GM18861 (cell line): ENCODE data around the gene DNAJC7.

Experiments
- ATAC-seq: cut with Tn5 transposase; IDR thresholded peaks from one replicate; pipeline ENCODE4 v1.9.1; 2021; ENCODE audit not compliant: unreplicated experiment

Gene DNAJC7

DNA sequence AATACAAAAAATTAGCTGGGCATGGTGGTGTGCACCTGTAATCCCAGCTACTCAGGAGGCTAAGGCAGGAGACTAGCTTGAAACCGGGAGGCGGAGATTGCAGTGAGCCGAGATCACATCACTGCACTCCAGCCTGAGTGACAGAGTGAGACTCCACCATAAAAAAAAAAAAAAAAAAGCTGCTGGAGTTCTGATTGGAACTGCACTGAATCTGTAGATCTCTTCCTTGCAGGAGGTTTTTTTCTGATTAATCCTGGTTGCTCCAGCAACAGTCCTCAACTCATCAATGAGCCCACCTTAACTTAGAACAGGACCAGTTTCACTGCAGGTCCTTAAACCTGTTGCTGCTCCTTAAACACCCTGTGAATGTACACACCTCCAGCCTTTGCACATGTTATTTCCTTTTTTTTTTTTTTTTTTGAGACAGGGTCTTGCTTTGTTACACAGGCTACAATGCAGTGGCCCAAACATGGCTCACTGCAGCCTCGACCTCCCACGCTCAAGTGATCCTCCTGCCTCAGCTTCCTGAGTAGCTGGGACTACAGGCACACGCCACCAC, 88.5 kb downstream of the DNAJC7 start:
- ATAC-seq: no peak
